Embryonic facial prominence (tissue), 1 donor: ENCODE results near the gene SLC12A4.
"Not testable (repeated sequence)": the region's sequence is repeated elsewhere in the genome, so short reads cannot be mapped to it uniquely, and the experiment has no call there.

Experiments
- DNase-seq: peaks from one replicate; pipeline ENCODE4 v3.0.0-alpha.2; 2016; ENCODE audit errors: extremely low spot score

Gene SLC12A4

DNA sequence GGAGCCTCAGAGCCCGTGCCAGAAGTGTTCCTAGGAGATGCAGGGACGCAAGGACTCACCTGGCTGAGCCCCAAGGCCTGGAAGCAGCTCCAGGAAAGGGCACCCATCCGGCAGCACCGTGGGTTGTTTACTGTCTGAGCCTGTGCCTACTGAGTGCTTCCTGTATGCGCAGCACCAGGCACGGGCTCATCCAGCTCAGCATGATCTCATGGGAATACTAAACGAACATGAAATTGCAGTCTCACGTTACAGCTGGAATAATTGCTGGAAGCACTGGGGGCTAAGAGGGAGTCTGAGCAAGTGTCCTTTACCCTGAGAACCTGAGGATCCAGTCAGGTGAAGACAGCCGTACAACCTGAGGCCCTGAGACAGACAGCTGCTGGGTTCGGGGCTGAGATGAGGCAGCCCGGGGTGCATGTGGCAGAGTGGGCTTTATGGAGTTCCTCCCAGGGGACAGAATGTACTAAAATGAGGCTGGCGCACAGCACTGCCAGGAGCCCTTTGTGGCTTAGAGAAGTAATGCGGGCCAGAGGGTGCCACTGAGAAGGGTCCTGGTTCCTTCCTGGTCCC is 42.2 kb downstream of the SLC12A4 start:
- no peak for DNase-seq

DNA sequence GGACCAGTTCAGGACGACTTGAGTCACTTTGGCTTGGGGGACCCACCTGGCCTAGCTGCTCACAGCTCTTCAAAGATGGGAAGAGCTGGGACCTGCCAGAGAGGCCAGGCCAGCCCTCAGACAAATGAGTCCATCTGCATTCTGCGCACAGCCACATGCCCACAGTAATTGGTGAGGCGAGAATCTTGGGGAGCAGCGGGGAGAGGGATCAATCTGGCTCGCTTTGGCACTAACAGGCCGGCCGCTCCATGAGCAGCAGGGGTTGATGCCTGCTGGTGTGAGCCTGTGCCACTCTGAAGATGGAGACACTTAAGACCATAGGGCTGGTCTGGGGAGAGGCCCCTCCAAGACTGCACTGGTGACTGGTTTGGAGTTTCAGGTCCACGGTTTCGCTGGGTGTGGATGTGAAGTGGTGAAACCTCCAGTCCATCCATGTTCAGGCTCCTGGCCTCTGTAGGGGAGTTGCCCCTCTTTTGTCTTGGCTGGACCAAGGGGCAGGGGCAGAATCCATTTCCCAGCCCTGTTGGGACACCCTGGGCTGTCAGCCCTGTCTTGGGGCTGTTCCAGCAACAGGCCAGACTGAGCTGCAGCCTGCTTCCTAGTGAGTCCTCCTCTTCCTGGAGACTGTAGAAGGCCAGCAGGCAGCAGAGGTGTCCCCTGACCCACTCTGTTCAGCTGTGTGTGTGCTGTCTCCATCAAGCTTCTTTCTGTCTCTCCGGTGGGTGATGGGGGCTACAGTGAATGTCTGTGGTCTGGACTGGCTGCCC is 44.1 kb downstream of the SLC12A4 start:
- DNase-seq = no peak

DNA sequence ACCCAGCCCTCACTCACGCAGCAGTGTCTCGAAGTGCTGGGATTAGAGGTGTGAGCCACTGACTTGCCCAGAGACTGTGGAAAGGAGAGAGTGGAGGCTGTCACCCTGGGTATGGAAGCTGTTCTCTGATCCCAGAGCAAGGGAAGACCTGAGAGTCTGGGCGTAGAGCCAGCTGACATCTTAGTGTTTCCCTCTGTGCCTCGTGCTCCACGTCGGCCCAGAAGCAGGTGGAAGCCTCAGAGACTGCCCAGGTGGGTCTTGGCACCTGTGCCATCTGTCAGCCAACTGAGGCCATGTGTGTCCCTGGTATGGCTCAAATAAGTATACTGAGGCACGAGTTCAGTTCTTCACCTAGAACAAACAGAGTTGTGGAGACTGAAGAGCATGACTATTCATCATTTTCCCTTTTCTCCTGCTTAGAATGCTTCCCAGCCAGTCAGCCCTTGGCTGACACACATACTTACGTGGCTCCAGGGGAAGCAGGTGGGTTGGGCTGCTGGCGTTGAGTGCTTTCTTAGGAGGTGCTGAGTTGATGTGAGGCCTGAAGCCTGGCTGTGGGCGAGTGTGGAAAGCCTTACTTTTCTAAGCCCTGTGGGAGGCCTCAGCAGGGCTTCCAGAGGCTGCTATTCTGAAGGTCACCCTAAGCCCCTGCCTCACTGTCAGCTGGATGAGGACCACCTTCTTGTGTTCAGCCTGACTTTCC is 44.9 kb downstream of the SLC12A4 start:
- no peak for DNase-seq

DNA sequence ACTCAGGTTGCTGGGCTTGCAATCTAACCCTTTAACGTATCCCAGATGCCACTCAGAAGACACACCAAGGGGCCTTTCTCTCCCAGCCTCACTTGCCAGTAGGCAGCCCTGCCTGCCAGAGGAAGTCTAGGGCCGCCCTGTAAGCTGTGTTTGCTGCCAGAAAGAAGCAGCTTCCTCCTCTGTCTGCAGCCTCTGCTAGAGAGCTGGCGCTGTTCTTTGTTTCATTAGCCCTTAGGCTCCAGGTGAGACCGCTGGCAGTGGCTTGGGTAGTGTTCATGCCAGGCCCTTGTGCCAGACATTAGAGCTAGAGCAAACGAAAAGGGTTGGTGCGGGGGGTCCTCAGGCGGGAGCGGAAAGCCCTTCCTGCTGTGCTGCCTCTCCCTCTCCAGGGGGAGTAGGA is 45.7 kb downstream of the SLC12A4 start:
- DNase-seq = no peak

DNA sequence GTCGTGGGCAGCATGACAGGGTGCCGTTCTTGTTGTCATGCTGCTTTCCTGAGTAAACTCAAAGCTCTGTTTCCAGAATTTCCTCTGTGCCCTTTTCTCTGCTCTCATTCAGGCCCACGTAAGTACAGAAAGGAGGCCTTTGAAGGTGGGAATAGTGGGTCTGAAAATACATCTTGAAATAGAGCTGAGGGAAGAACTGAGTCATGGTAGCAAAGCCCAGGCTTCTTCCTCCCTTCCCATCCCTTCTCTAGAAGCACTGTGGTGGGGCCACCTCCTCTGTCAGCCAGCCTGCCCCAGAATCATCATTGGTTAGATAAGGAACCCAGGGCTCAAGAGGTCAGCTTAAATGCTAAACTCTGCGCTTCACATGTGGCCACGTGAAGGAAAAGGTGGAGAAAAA is 46.2 kb downstream of the SLC12A4 start:
- no peak for DNase-seq

DNA sequence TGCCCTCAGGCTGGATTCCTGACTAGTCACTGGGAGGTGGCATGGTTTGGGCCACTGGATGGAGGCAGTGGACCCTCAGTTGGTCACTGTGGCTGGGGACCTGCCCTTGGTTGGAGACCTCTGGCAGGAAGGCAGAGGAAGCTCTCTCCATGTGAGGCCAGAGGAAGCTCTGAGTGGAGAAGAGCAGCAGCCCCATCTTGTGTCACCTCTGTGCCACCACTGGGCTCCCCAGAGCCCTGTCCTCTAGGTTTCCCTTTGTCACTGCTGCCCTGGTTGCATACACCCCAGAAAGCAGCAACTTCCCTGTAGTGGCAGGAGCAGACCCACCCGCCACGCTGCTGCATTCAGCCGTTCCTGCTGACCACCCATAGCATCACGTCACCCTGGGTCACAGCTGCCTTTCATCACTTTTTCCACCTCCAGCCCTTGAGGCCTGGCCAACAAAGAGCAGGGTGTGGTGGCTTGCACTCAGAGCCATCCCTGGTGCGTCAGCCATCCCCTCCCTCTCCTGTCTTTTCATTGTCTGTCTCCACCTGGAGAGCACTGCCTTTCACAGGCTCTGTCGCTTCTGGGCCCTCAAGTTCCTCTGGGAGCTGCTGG is 48.7 kb downstream of the SLC12A4 start:
- DNase-seq = no peak

DNA sequence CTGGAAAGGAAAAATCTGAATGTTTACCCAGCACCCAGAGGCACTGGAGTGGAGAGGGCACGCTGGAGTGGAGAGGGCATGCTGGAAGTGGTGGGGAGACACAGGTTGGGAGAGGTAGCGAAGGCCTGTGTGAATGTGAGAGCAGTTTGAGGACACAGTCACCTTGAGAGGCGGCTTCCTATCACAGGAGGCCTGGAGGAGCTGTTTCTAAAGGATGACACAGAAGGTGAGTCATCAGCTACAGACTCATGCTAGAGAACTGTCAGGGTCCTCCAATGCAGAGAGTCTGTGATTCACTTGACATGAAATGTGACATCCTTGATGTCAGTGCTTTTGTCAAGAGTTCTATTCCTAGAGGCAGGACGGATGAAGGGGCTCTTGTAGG is 50.6 kb downstream of the SLC12A4 start:
- DNase-seq = no peak

DNA sequence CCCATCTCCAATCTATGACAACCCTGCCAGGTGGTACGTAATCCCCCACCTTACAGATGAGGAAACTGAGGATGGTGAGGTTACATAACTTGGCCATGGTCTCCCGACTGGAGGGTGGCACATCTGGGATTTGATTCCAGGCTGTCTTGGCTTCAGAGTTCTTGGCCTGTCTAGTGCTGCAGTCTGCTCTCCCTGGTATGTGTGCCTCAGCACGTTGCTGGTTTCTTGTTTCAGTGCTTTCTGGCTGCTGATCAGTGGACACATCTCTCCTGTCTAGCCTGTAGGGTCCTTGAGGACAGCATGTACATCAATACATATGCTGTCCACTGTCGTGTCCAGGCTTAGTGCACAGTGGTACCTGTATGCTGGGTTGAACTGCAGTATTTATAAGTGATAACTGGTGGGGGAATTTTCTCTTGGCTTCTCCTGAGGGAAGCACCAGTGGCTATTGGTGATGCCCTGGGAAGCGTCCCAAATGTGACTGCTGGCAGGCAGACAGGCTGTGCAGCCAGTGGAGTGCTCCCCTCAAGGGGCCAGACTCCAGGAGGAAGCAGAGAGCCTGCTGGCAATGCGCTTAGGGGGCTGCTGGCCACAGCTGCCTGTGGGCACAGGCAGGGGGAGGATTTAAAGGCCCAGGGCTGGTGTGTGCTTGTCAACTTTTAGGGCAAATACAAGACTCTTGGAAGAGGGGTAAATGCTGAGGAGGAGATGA is 51.1 kb downstream of the SLC12A4 start:
- no peak for DNase-seq

DNA sequence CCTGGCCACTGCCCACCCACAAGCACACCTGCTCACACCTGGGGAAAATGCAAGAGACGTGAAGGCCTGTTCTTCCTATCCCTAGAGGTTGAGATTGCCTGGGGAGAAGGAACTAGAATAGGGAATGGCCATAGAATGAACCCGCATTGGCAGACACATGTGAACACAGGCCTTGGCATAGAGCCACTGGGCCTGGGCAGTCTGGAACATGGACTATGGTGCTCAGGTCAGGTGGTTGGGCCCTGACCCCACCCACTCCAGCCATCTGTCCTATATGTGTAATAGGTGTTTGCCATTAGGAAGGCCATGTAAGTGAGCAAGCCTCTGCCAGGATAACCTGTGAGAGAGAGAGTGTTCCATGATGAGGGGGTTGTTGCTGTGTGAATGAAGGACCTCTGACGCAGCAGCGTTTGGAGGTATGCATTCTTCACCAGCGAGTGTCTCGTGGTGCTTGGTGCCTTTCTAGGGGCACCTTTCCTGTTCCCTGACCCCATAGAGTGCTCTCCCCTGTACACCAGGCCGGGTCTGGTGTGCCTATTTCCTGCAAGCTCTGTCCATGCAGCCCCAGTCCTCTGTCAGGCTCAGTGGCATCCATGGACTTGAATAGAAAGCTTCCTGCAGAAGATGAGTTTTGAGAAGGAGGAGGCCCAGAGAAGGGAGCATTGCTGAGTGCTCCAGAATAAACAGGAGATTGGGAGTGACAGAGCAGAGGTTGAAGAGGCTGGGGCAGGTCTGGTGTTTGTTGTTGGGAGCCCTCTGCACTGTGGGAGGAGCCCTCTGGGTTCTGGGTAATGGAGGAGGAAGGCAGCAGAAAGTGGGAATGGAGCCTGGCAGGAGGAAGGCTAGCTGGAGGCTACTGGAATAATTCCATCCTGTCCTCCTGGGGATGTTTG is 52.4 kb downstream of the SLC12A4 start:
- DNase-seq = no peak

DNA sequence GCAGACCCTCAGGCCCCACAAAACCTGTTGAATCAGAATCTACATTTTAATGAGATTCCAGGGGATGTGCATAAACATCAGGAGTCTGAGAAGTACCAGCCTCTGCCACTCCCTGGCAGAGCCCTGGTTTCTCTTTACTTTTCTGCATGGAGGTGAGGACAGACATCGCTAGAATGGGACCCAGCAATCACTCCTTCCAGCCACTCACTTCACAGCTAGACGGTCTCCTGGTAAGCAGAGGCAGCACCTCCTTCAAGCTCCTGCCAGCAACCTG is 53.0 kb downstream of the SLC12A4 start:
- not testable (repeated sequence) for DNase-seq

DNA sequence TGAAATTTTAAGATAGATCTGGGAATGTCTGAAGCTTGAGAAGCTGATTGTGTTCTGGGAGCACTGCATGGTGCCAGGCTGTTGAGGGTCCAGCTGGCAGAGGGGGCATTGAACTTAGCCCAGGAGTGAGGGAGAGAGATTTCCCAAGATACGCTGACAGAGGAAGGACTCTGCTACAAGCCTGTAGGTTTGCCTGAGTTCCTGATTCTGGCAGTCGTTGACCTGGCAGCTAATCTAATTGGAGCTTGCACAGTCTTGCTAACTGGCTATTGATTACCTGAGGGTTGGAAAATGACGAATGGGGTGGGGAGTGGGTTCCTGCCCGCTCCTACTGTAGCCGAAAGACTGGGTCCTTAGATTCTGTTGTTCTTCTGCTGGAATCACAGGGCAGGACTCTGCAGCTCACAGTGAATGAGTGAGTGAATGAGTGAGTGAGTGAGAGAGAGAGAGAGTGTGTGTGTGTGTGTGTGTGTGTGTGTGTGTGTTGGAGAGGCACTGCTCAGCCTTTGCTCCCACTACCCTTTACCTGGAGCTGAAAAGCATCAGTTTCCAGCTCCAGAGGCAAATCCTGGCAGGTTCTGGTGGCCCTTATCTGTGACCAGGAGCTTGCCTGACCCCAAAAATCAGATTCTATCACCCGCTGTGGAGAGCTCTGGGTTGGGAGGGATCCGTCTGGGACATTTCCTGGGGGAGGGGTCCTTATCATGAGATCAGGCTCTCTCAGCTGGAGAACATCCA is 53.5 kb downstream of the SLC12A4 start:
- no peak for DNase-seq

DNA sequence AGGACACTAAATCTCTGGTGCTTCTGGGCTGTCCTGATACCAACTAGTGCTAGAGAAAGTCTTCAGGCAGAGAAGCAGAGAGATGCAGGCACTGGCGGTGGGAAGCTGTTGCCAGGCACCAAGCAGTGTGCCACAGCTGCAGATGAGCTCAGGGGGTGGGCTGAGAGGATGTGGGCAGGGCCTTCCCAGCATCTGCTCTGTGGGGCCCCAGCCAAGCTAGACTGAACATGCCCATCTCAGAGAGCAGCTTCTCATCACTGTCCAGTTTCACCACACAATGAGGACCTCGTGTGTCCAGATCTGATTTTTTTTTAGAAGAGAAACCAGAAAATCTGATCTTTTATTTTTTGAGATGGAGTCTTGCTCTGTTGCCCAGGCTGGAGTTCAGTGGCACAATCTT is 58.3 kb downstream of the SLC12A4 start:
- DNase-seq = no peak

DNA sequence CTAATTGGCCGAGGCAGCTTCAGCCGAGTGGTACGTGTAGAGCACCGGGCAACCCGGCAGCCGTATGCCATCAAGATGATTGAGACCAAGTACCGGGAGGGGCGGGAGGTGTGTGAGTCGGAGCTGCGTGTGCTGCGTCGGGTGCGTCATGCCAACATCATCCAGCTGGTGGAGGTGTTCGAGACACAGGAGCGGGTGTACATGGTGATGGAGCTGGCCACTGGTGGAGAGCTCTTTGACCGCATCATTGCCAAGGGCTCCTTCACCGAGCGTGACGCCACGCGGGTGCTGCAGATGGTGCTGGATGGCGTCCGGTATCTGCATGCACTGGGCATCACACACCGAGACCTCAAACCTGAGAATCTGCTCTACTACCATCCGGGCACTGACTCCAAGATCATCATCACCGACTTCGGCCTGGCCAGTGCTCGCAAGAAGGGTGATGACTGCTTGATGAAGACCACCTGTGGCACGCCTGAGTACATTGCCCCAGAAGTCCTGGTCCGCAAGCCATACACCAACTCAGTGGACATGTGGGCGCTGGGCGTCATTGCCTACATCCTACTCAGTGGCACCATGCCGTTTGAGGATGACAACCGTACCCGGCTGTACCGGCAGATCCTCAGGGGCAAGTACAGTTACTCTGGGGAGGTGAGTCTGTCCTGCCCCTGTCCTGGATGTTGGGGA is 59.2 kb downstream of the SLC12A4 start:
- DNase-seq = no peak

DNA sequence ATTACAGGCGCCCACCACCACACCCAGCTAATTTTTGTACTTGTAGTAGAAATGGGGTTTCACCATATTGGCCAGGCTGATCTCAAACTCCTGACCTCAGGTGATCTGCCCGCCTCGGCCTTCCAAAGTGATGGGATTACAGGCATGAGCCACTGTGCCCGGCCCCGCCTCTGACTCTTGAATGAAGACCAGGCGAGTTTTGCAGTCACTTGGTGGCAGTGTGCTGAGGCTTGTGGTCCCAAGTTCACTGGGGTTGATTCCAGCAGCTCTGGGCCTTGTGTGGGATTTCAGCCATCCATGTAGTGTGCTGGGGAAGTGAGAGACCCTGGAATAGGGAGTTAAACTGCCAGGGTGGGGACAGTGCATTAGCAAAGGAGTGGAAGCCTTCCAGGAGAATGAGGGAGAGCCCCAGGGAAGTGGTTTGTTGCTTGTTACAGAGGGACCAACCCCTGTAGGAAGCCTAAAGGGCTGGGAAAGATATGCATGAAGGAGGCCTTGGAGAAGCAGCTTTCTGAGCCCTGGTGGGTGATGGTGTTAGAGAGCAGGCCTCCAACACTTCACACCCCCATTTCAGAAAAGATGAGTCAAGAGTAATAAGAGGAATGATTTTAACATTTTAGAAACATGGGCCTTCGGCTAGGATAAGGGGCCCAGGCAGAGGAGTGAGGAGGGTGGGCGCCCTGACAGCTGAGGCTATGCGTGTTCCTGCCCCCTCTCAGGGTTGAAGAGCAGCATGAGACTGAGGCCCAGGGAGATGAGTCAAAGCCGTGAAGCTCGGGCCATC is 60.8 kb downstream of the SLC12A4 start:
- DNase-seq = no peak

DNA sequence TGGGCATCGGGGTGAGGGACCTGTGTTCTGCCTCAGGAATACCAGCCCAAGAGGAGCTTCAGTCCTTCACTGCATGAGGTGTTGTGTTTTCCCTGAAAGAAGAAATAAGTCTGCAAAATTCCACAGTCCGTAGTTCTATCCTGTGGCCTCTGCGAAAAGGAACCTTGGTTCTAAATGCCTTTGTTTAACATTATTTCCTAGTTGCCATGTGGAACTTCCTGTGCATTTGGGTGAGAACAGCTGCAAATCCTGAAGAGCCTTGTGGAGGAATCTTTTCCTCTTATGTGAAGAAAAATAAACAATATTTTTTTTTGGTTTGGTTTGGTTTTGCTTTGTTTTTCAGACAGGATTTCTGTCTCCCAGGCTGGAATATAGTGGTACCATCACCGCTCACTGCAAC is 65.6 kb downstream of the SLC12A4 start:
- DNase-seq = no peak

DNA sequence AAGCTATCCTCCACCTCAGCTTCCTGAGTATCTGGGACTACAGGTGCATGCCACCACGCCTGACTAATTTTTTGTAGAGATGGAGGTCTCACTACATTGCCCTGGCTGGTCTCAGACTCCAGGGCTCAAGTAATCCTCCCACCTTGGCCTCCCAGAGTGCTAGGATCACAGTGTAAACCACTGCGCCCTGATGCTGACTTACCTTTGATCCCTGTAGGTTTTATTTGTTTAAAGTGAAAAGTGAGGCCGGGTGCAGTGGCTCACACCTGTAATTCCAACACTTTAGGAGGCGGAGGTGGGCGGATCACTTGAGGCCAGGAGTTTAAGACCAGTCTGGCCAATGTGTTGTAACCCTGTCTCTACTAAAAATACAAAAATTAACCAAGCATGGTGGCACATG is 66.7 kb downstream of the SLC12A4 start:
- no peak for DNase-seq

DNA sequence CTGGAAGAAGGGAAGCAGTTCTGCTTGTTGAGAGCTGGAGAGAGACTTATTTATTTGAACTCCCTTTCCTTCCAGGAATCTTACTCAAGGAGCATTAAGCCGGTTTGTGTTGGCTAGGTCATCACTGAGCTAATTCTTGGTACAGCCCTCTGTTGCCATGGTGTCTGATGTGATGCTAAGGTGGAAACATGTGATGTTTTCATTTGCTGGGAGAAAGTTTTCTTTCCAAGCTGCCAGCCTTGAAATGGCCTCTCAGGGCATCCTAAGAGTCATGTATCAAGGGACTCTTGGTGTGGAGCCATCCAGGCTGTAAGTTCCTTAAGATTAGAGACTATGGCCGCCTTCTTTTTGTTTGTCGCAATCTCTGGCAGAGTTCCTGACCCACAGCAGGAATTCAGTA is 71.2 kb downstream of the SLC12A4 start:
- DNase-seq = peak; percentile 16

DNA sequence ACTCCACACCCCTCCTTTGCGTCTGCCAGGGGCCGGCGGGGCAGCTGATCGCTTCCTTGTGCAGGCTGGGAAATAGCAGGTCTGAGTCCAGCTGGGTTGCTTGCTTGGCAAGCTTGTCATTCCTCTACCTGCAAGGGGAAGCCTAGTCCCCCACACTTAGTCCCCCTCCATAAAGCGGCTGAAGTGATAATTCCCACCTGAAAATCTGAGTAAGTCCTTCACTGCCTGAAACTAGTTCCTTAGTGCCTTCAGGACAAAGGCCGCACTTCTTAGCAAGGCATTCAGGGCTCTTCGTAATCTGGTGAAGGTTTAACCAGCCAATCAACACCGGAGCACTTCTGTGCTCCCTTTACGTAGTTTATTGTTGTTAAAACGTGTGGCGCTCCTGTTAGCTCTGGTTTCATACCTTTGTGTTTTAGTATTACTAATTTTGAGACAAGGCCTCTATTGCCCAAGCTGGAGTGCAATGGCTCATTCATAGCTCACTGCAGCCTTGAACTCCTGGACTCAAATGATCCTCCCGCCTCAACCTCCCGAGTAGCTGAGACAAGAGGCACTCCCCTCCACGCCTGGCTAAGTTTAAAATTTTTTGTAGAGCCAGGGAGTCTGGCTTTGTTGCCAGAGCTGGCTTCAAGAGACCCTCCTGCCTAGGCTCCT is 74.6 kb downstream of the SLC12A4 start:
- no peak for DNase-seq
